ENCODE data around the gene PRDM5.

The PRDM5 gene

GRCh38 chr4:120874792-120875774, 47.4 kb downstream of the PRDM5 start:
- no peak overlapping the region for H3K18ac ChIP-seq (ENCODE audit: low read depth in 1 of 2, low read length in 2 of 2)
- no peaks in the 10 kb centered on the region for H3K36me3 ChIP-seq (ENCODE audit: control insufficient read depth in 1 of 2, insufficient read depth in 2 of 2, low read depth in 1 of 2, low read length in 2 of 2)
- H2AFZ ChIP-seq (ENCODE audit: low read depth, low read length), result no peak overlapping the region
- no peak overlapping the region for H2BK120ac ChIP-seq (ENCODE audit: low read depth, low read length)
- H3K4me1 ChIP-seq (ENCODE audit: control insufficient read depth, insufficient read depth, low read depth, low read length), result no peaks in the 10 kb centered on the region
- no peak overlapping the region for H2BK15ac ChIP-seq (ENCODE audit: low read depth, poor library complexity, severe bottlenecking)
- H3K14ac ChIP-seq (ENCODE audit: low read length in 2 of 2), result peak overlapping the region in 1 of 2 experiments; percentile 11
- peak; percentile 2 for DNase-seq
- H3K27ac ChIP-seq (ENCODE audit: low read length, poor library complexity, severe bottlenecking), result no peak overlapping the region
- 96% methylated on average over 4 of the region's 4 CpGs for WGBS
- no peak overlapping the region for H3K4me2 ChIP-seq (ENCODE audit: low read length, poor library complexity, severe bottlenecking)
- no peak overlapping the region for H3K4me3 ChIP-seq (ENCODE audit: insufficient read depth in 1 of 2, low read depth in 1 of 2, low read length in 2 of 2)
- no peak overlapping the region for H2BK12ac ChIP-seq (ENCODE audit: low read length in 2 of 2)
- peaks cover 4% of the 10 kb centered on the region for H3K9me3 ChIP-seq (ENCODE audit: control insufficient read depth, low read length)
- H3K9ac ChIP-seq (ENCODE audit: low read length), result no peak overlapping the region
- H3K23ac ChIP-seq (ENCODE audit: low read length in 2 of 2), result no peak overlapping the region
- no peak overlapping the region for H2AK5ac ChIP-seq (ENCODE audit: low read length, severe bottlenecking)
- peaks cover 6% of the 10 kb centered on the region for H3K79me1 ChIP-seq (replicated peaks; ENCODE audit: low read length, poor library complexity, severe bottlenecking)
- H4K8ac ChIP-seq (ENCODE audit: low read length), result no peak overlapping the region
- no peak overlapping the region for H2BK5ac ChIP-seq (ENCODE audit: low read depth, low read length, poor library complexity, severe bottlenecking)
- no peak overlapping the region for H3K4ac ChIP-seq (ENCODE audit: low read depth in 1 of 2, low read length in 2 of 2)
- no peaks in the 10 kb centered on the region for H3K27me3 ChIP-seq (ENCODE audit: control insufficient read depth in 1 of 2, insufficient read depth in 1 of 2, low read length in 2 of 2)
- H4K91ac ChIP-seq (ENCODE audit: low read length), result no peak overlapping the region

- Histone ChIP-seq H3K4me1 (ENCODE audit: control insufficient read depth, insufficient read depth, low read depth, low read length) (no peaks in the 10 kb centered on the region), H3K36me3 (ENCODE audit: control insufficient read depth in 1 of 2, insufficient read depth in 2 of 2, low read depth in 1 of 2, low read length in 2 of 2) (no peaks in the 10 kb centered on the region), H3K4me3 (ENCODE audit: insufficient read depth in 1 of 2, low read depth in 1 of 2, low read length in 2 of 2) (no peak overlapping the region), H3K9ac (ENCODE audit: low read length) (no peak overlapping the region), H3K27ac (ENCODE audit: low read length, poor library complexity, severe bottlenecking) (no peak overlapping the region), H2AFZ (ENCODE audit: low read depth, low read length) (no peak overlapping the region), H3K4me2 (ENCODE audit: low read length, poor library complexity, severe bottlenecking) (no peak overlapping the region), H3K9me3 (ENCODE audit: control insufficient read depth, low read length) (peaks cover under 1% of the 10 kb centered on the region), H2BK12ac (ENCODE audit: low read length in 2 of 2) (no peak overlapping the region), H4K8ac (ENCODE audit: low read length) (no peak overlapping the region), H3K4ac (ENCODE audit: low read depth in 1 of 2, low read length in 2 of 2) (no peak overlapping the region), H4K91ac (ENCODE audit: low read length) (no peak overlapping the region), H3K27me3 (ENCODE audit: control insufficient read depth in 1 of 2, insufficient read depth in 1 of 2, low read length in 2 of 2) (no peaks in the 10 kb centered on the region), H3K14ac (ENCODE audit: low read length in 2 of 2) (no peak overlapping the region), H3K18ac (ENCODE audit: low read depth in 1 of 2, low read length in 2 of 2) (no peak overlapping the region), H3K23ac (ENCODE audit: low read length in 2 of 2) (no peak overlapping the region), H3K79me1 (replicated peaks; ENCODE audit: low read length, poor library complexity, severe bottlenecking) (peaks cover 6% of the 10 kb centered on the region), H2BK120ac (ENCODE audit: low read depth, low read length) (no peak overlapping the region), H2BK15ac (ENCODE audit: low read depth, poor library complexity, severe bottlenecking) (no peak overlapping the region), H2AK5ac (ENCODE audit: low read length, severe bottlenecking) (no peak overlapping the region), H2BK5ac (ENCODE audit: low read depth, low read length, poor library complexity, severe bottlenecking) (no peak overlapping the region)
- 100% methylated on average over 1 of the region's 1 CpG for WGBS
- DNase-seq, result no peak
Measured at GRCh38 chr4:120873554-120873953, 49.0 kb downstream of the PRDM5 start.

DNA sequence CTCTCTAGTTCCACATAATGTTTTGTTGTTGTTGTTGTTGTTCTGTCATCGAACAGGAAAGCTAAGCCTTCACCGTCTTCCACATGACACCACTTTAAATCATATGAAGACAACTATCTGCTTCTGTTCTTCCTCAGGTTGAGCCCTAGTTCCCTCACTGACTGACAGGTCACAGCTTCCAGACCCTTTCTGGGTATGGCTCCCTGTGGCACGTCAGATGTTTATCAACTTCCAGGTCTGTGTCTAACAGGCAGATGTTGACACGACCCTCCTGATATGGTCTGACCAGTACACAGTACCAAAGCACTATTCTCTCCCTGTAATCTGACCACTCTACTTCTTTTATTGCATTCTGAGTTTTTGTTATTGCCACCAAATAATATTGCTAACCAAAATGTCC, 51.4 kb downstream of the PRDM5 start:
- no peak overlapping the region for H4K91ac ChIP-seq (ENCODE audit: low read length)
- no peak overlapping the region for H2BK5ac ChIP-seq (ENCODE audit: low read depth, low read length, poor library complexity, severe bottlenecking)
- WGBS, result 7% methylated on average over 4 of the region's 4 CpGs
- no peaks in the 10 kb centered on the region for H3K36me3 ChIP-seq (ENCODE audit: control insufficient read depth in 1 of 2, insufficient read depth in 2 of 2, low read depth in 1 of 2, low read length in 2 of 2)
- H2BK15ac ChIP-seq (ENCODE audit: low read depth, poor library complexity, severe bottlenecking), result no peak overlapping the region
- no peaks in the 10 kb centered on the region for H3K27me3 ChIP-seq (ENCODE audit: control insufficient read depth in 1 of 2, insufficient read depth in 1 of 2, low read length in 2 of 2)
- no peak overlapping the region for H3K23ac ChIP-seq (ENCODE audit: low read length in 2 of 2)
- no peak overlapping the region for H3K27ac ChIP-seq (ENCODE audit: low read length, poor library complexity, severe bottlenecking)
- H3K79me1 ChIP-seq (replicated peaks; ENCODE audit: low read length, poor library complexity, severe bottlenecking), result peaks cover 6% of the 10 kb centered on the region
- no peak overlapping the region for H2BK120ac ChIP-seq (ENCODE audit: low read depth, low read length)
- no peak overlapping the region for H2BK12ac ChIP-seq (ENCODE audit: low read length in 2 of 2)
- no peak for DNase-seq
- H2AFZ ChIP-seq (ENCODE audit: low read depth, low read length), result no peak overlapping the region
- no peak overlapping the region for H2AK5ac ChIP-seq (ENCODE audit: low read length, severe bottlenecking)
- no peaks in the 10 kb centered on the region for H3K4me1 ChIP-seq (ENCODE audit: control insufficient read depth, insufficient read depth, low read depth, low read length)
- H3K4me3 ChIP-seq (ENCODE audit: insufficient read depth in 1 of 2, low read depth in 1 of 2, low read length in 2 of 2), result no peak overlapping the region
- H3K4me2 ChIP-seq (ENCODE audit: low read length, poor library complexity, severe bottlenecking), result no peak overlapping the region
- no peak overlapping the region for H4K8ac ChIP-seq (ENCODE audit: low read length)
- no peak overlapping the region for H3K18ac ChIP-seq (ENCODE audit: low read depth in 1 of 2, low read length in 2 of 2)
- H3K4ac ChIP-seq (ENCODE audit: low read depth in 1 of 2, low read length in 2 of 2), result no peak overlapping the region
- H3K14ac ChIP-seq (ENCODE audit: low read length in 2 of 2), result no peak overlapping the region
- H3K9me3 ChIP-seq (ENCODE audit: control insufficient read depth, low read length), result no peaks in the 10 kb centered on the region
- H3K9ac ChIP-seq (ENCODE audit: low read length), result no peak overlapping the region

DNA sequence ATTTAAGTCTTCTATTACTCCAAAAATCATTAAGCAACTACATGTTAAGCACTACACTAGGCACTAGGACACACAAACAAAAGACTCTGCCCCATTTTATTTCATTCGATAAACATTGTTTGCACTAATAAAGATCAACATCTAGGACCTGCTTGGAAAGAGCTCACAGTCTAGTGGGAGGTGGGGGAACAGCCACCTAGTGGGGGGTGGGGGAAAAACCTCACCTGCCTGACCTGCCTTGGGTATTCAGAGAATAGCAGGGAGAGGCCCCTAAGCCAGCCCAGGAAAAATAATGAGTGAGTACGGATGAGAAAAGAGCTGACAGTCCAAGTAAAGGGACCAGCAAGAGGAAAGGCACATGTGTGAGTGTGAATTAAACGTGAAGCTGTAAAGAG, 52.2 kb downstream of the PRDM5 start:
- Histone ChIP-seq H3K27ac (ENCODE audit: low read length, poor library complexity, severe bottlenecking) (no peak overlapping the region), H4K8ac (ENCODE audit: low read length) (no peak overlapping the region), H3K9ac (ENCODE audit: low read length) (no peak overlapping the region), H2BK5ac (ENCODE audit: low read depth, low read length, poor library complexity, severe bottlenecking) (no peak overlapping the region), H3K4ac (ENCODE audit: low read depth in 1 of 2, low read length in 2 of 2) (no peak overlapping the region), H2BK120ac (ENCODE audit: low read depth, low read length) (no peak overlapping the region), H3K23ac (ENCODE audit: low read length in 2 of 2) (no peak overlapping the region), H3K79me1 (replicated peaks; ENCODE audit: low read length, poor library complexity, severe bottlenecking) (peaks cover 6% of the 10 kb centered on the region), H2BK15ac (ENCODE audit: low read depth, poor library complexity, severe bottlenecking) (no peak overlapping the region), H3K36me3 (ENCODE audit: control insufficient read depth in 1 of 2, insufficient read depth in 2 of 2, low read depth in 1 of 2, low read length in 2 of 2) (no peaks in the 10 kb centered on the region), H3K4me1 (ENCODE audit: control insufficient read depth, insufficient read depth, low read depth, low read length) (peaks cover 6% of the 10 kb centered on the region), H2BK12ac (ENCODE audit: low read length in 2 of 2) (no peak overlapping the region), H3K14ac (ENCODE audit: low read length in 2 of 2) (no peak overlapping the region), H2AFZ (ENCODE audit: low read depth, low read length) (no peak overlapping the region), H3K4me3 (ENCODE audit: insufficient read depth in 1 of 2, low read depth in 1 of 2, low read length in 2 of 2) (no peak overlapping the region), H3K9me3 (ENCODE audit: control insufficient read depth, low read length) (no peaks in the 10 kb centered on the region), H3K18ac (ENCODE audit: low read depth in 1 of 2, low read length in 2 of 2) (no peak overlapping the region), H2AK5ac (ENCODE audit: low read length, severe bottlenecking) (no peak overlapping the region), H3K27me3 (ENCODE audit: control insufficient read depth in 1 of 2, insufficient read depth in 1 of 2, low read length in 2 of 2) (no peaks in the 10 kb centered on the region), H4K91ac (ENCODE audit: low read length) (no peak overlapping the region), H3K4me2 (ENCODE audit: low read length, poor library complexity, severe bottlenecking) (no peak overlapping the region)
- DNase-seq, result no peak
- 75% methylated on average over 2 of the region's 3 CpGs for WGBS
